T-helper 2 cell treated with Interferon-gamma antibody and Interleukin-4, amounts not matched to agents 5 μg/mL and 100 μg/mL, for 36 hours (primary cell): Measurements from ENCODE around the gene TFDP1.
"Not testable (repeated sequence)": the region's sequence is repeated elsewhere in the genome, so short reads cannot be mapped to it uniquely, and the experiment has no call there.

Source experiments
- DNase-seq: peaks from one replicate; pipeline ENCODE4 v3.0.0; 2021; ENCODE audit warnings: low spot score
- H3K27ac Mint-ChIP-seq: one replicate; pipeline ENCODE4 v1.8.0; 2021; ENCODE audit warnings: mild to moderate bottlenecking, mixed read lengths
- H3K27me3 Mint-ChIP-seq: one replicate; pipeline ENCODE4 v1.8.0; 2021; ENCODE audit warnings: low read depth, mixed read lengths
- H3K36me3 Mint-ChIP-seq: one replicate; pipeline ENCODE4 v1.8.0; 2021; ENCODE audit warnings: low read depth, mixed read lengths
- H3K4me1 Mint-ChIP-seq: one replicate; pipeline ENCODE4 v1.8.0; 2021; ENCODE audit warnings: low read depth, mixed read lengths
- H3K4me3 Mint-ChIP-seq: one replicate; pipeline ENCODE4 v1.8.0; 2022; ENCODE audit warnings: mild to moderate bottlenecking, moderate library complexity, mixed read lengths
- H3K9me3 Mint-ChIP-seq: one replicate; pipeline ENCODE4 v1.8.0; 2021; ENCODE audit warnings: mixed read lengths

The TFDP1 gene

GRCh38 chr13:113618455-113618854 lies 33.9 kb downstream of the TFDP1 start:
- no peaks in the 10 kb centered on the region for H3K4me1 Mint-ChIP-seq
- H3K36me3 Mint-ChIP-seq: peaks cover 14% of the 10 kb centered on the region
- DNase-seq: no peak
- no peak overlapping the region for H3K4me3 Mint-ChIP-seq
- H3K9me3 Mint-ChIP-seq: no peaks in the 10 kb centered on the region
- H3K27me3 Mint-ChIP-seq: no peaks in the 10 kb centered on the region
- H3K27ac Mint-ChIP-seq: no peak overlapping the region

GRCh38 chr13:113620036-113620796 lies 35.7 kb downstream of the TFDP1 start:
- no peak for DNase-seq
- no peaks in the 10 kb centered on the region for H3K4me1 Mint-ChIP-seq
- H3K27ac Mint-ChIP-seq: no peak overlapping the region
- H3K36me3 Mint-ChIP-seq: peaks cover 25% of the 10 kb centered on the region
- no peaks in the 10 kb centered on the region for H3K9me3 Mint-ChIP-seq
- no peaks in the 10 kb centered on the region for H3K27me3 Mint-ChIP-seq
- H3K4me3 Mint-ChIP-seq: no peak overlapping the region

GRCh38 chr13:113621046-113621445 lies 36.5 kb downstream of the TFDP1 start:
- H3K27me3 Mint-ChIP-seq: no peaks in the 10 kb centered on the region
- H3K4me1 Mint-ChIP-seq: no peaks in the 10 kb centered on the region
- no peak overlapping the region for H3K27ac Mint-ChIP-seq
- H3K4me3 Mint-ChIP-seq: no peak overlapping the region
- no peaks in the 10 kb centered on the region for H3K9me3 Mint-ChIP-seq
- no peak for DNase-seq
- H3K36me3 Mint-ChIP-seq: peaks cover 28% of the 10 kb centered on the region

- not testable (repeated sequence) for DNase-seq, H3K9me3 Mint-ChIP-seq
- H3K36me3 Mint-ChIP-seq: peaks cover 32% of the 10 kb centered on the region
These were observed 36.9 kb downstream of the TFDP1 start for GRCh38 chr13:113621498-113621897.

GRCh38 chr13:113621986-113622550 lies 37.5 kb downstream of the TFDP1 start:
- H3K27ac Mint-ChIP-seq, H3K27me3 Mint-ChIP-seq, H3K9me3 Mint-ChIP-seq, H3K4me3 Mint-ChIP-seq, H3K4me1 Mint-ChIP-seq, DNase-seq: not testable (repeated sequence)
- H3K36me3 Mint-ChIP-seq: peaks cover 36% of the 10 kb centered on the region

More at GRCh38 chr13:113621498-113621897, 36.9 kb downstream of the TFDP1 start:
- not testable (repeated sequence) for H3K27me3 Mint-ChIP-seq, H3K4me3 Mint-ChIP-seq, H3K27ac Mint-ChIP-seq, H3K4me1 Mint-ChIP-seq

- Mint-ChIP-seq H3K4me3 (no peak overlapping the region), H3K4me1 (peaks cover 2% of the 10 kb centered on the region), H3K27ac (no peak overlapping the region), H3K36me3 (peaks cover 40% of the 10 kb centered on the region), H3K27me3 (no peaks in the 10 kb centered on the region), H3K9me3 (no peaks in the 10 kb centered on the region)
- no peak for DNase-seq
These were observed 38.4 kb downstream of the TFDP1 start for GRCh38 chr13:113622791-113623490.

- H3K4me1 Mint-ChIP-seq: peaks cover 2% of the 10 kb centered on the region
- H3K36me3 Mint-ChIP-seq: peaks cover 40% of the 10 kb centered on the region
- no peaks in the 10 kb centered on the region for H3K27me3 Mint-ChIP-seq
- H3K9me3 Mint-ChIP-seq: no peaks in the 10 kb centered on the region
- no peak for DNase-seq
- no peak overlapping the region for H3K4me3 Mint-ChIP-seq
- H3K27ac Mint-ChIP-seq: no peak overlapping the region
These were observed 39.1 kb downstream of the TFDP1 start for GRCh38 chr13:113623491-113624234.

- H3K4me1 Mint-ChIP-seq: peaks cover 2% of the 10 kb centered on the region
- H3K36me3 Mint-ChIP-seq: peaks cover 40% of the 10 kb centered on the region
- no peak overlapping the region for H3K4me3 Mint-ChIP-seq
- no peak for DNase-seq
- no peak overlapping the region for H3K27ac Mint-ChIP-seq
- no peaks in the 10 kb centered on the region for H3K9me3 Mint-ChIP-seq
- no peaks in the 10 kb centered on the region for H3K27me3 Mint-ChIP-seq
These were observed 39.7 kb downstream of the TFDP1 start for GRCh38 chr13:113624235-113624587.

- not testable (repeated sequence) for H3K4me3 Mint-ChIP-seq, H3K4me1 Mint-ChIP-seq, DNase-seq, H3K27me3 Mint-ChIP-seq, H3K27ac Mint-ChIP-seq, H3K9me3 Mint-ChIP-seq
- peaks cover 43% of the 10 kb centered on the region for H3K36me3 Mint-ChIP-seq
These were observed 40.2 kb downstream of the TFDP1 start for GRCh38 chr13:113624640-113625304.

GRCh38 chr13:113625965-113626721 lies 41.6 kb downstream of the TFDP1 start:
- Mint-ChIP-seq H3K36me3 (peaks cover 43% of the 10 kb centered on the region), H3K9me3 (no peaks in the 10 kb centered on the region), H3K4me1 (peaks cover 2% of the 10 kb centered on the region), H3K27me3 (no peaks in the 10 kb centered on the region), H3K4me3 (no peak overlapping the region), H3K27ac (no peak overlapping the region)
- DNase-seq: no peak

GRCh38 chr13:113627136-113627535 lies 42.6 kb downstream of the TFDP1 start:
- no peaks in the 10 kb centered on the region for H3K27me3 Mint-ChIP-seq
- no peak overlapping the region for H3K4me3 Mint-ChIP-seq
- DNase-seq: no peak
- no peak overlapping the region for H3K27ac Mint-ChIP-seq
- no peaks in the 10 kb centered on the region for H3K9me3 Mint-ChIP-seq
- H3K4me1 Mint-ChIP-seq: peaks cover 2% of the 10 kb centered on the region
- H3K36me3 Mint-ChIP-seq: peaks cover 41% of the 10 kb centered on the region

GRCh38 chr13:113628291-113629270 lies 44.0 kb downstream of the TFDP1 start:
- Mint-ChIP-seq H3K4me1 (peaks cover 2% of the 10 kb centered on the region), H3K27ac (no peak overlapping the region), H3K9me3 (no peaks in the 10 kb centered on the region), H3K4me3 (no peak overlapping the region), H3K27me3 (no peaks in the 10 kb centered on the region), H3K36me3 (peaks cover 43% of the 10 kb centered on the region)
- no peak for DNase-seq
